ENCODE measurements around the gene ERC1. TPM values are rescaled to one million over a fixed set of nuclear protein-coding genes. Genes with fewer than 3 reads are reported as not detected.

Gene ERC1
- total and polyA plus RNA-seq, 2 of the 4 experiments (the other 2 are of a cell fraction), result 11.6 to 25.6 TPM

- H3K56ac ChIP-seq (ENCODE audit: extremely low read depth, insufficient read depth, low read length), result no peak overlapping the region
- no peak overlapping the region for H2AK5ac ChIP-seq (ENCODE audit: low read depth, low read length)
- intact Hi-C loops (cut with micrococcal nuclease) (no loop called here), in situ Hi-C loops (cut with MboI; ENCODE audit: low sequenced_read_pairs) (no loop called here), dilution Hi-C loops (cut with HindIII; ENCODE audit: low sequenced_read_pairs, unreplicated experiment) (no loop called here)
- H4K8ac ChIP-seq (ENCODE audit: low read depth in 2 of 2, low read length in 2 of 2), result no peak overlapping the region
- H2BK15ac ChIP-seq (ENCODE audit: low read depth, low read length), result no peak overlapping the region
- no peak overlapping the region for H2BK5ac ChIP-seq (ENCODE audit: low read depth, low read length, poor library complexity, severe bottlenecking)
- H3K9me1 ChIP-seq (ENCODE audit: insufficient read depth, low read length), result peaks cover 10% of the 10 kb centered on the region
- no peak overlapping the region for H3K4me2 ChIP-seq (ENCODE audit: low read depth, low read length)
- H4K5ac ChIP-seq (ENCODE audit: low read depth, low read length), result no peak overlapping the region
- no peak overlapping the region for H2BK20ac ChIP-seq (ENCODE audit: low read depth, low read length)
- no peaks in the 10 kb centered on the region for H3K79me1 ChIP-seq (ENCODE audit: low read depth in 1 of 2, low read length in 2 of 2)
- no peak overlapping the region for H4K91ac ChIP-seq (ENCODE audit: insufficient read depth, low read depth, low read length)
- no peak overlapping the region for H3K14ac ChIP-seq (replicated peaks; ENCODE audit: low read depth, low read length)
- ChIA-PET CTCF (no interaction called here), POLR2A (ENCODE audit: unreplicated experiment) (no interaction called here)
- 92% methylated on average over 5 of the region's 14 CpGs; no CpG with 5 or more reads in 1 of the 2 experiments for WGBS, 2 experiments (ENCODE audit: extremely low coverage in 2 of 2, insufficient read length in 1 of 2)
- no peak overlapping the region for H3K27ac ChIP-seq (ENCODE audit: insufficient read depth, low read length)
- H3K9ac ChIP-seq (ENCODE audit: low read depth, low read length), result no peak overlapping the region
- H2AK9ac ChIP-seq (replicated peaks; ENCODE audit: low read depth, low read length, poor library complexity), result no peak overlapping the region
- no peaks in the 10 kb centered on the region for H4K20me1 ChIP-seq (ENCODE audit: insufficient read depth, low read length)
- DNase-seq, result no peak
- H3K18ac ChIP-seq (ENCODE audit: low read depth, low read length), result no peak overlapping the region
- TF ChIP-seq USF2 (IDR thresholded peaks at IDR 0.05; ENCODE audit: low read depth, low read length) (no peak), POLR2A (IDR thresholded peaks at IDR 0.05; ENCODE audit: low read depth, low read length) (no peak), SMC3 (IDR thresholded peaks at IDR 0.05; ENCODE audit: low read depth, low read length) (no peak), MAZ (IDR thresholded peaks at IDR 0.05; ENCODE audit: borderline replicate concordance, low read depth, low read length) (no peak), MXI1 (IDR thresholded peaks at IDR 0.05; ENCODE audit: borderline replicate concordance, low read depth, low read length) (no peak), FOS (IDR thresholded peaks at IDR 0.05; ENCODE audit: low read depth, low read length) (no peak), BHLHE40 (IDR thresholded peaks at IDR 0.05; ENCODE audit: low read depth, low read length) (no peak), RFX5 (IDR thresholded peaks at IDR 0.05; ENCODE audit: low read depth, low read length) (no peak), CEBPB (IDR thresholded peaks at IDR 0.05; ENCODE audit: low read depth, low read length) (no peak), NFE2L2 (IDR thresholded peaks at IDR 0.05; ENCODE audit: low read depth, low read length) (no peak), RCOR1 (IDR thresholded peaks at IDR 0.05; ENCODE audit: insufficient replicate concordance, low read length) (no peak)
- BruUV-seq (replicated peaks), result no TSS peak
- H2AFZ ChIP-seq (replicated peaks; ENCODE audit: low read length, poor library complexity), result no peak overlapping the region
- 0 out of 2 replicates have a peak overlapping the region, but pooled peaks have one; percentile 7 for H3K4ac ChIP-seq (ENCODE audit: low read depth, low read length)
- H3K27me3 ChIP-seq (ENCODE audit: control insufficient read depth, insufficient read depth, low read length), result no peaks in the 10 kb centered on the region
- no peak overlapping the region for H3K4me3 ChIP-seq (ENCODE audit: insufficient read depth, low read depth, low read length)
- H3K36me3 ChIP-seq (ENCODE audit: control insufficient read depth, insufficient read depth, low read length), result no peaks in the 10 kb centered on the region
- no peak overlapping the region for H2BK120ac ChIP-seq (ENCODE audit: low read depth, low read length)
- no peak for ATAC-seq (ENCODE audit: low read depth)
- H3K23ac ChIP-seq (ENCODE audit: low read depth, low read length), result no peak overlapping the region
- no peaks in the 10 kb centered on the region for H3K9me3 ChIP-seq (ENCODE audit: control insufficient read depth, insufficient read depth, low read length)
- no peaks in the 10 kb centered on the region for H3K4me1 ChIP-seq (ENCODE audit: control insufficient read depth, insufficient read depth, low read length)
Observed at GRCh38 chr12:1509413-1510052, 518.5 kb downstream of the ERC1 start.
